ENCODE results near the gene ATP8A2. TPM values are rescaled to one million over a fixed set of nuclear protein-coding genes. Genes with fewer than 3 reads are reported as not detected.

Gene ATP8A2
- polyA plus RNA-seq, 3 donors: 0.10 to 0.14 (median 0.11) TPM

DNA sequence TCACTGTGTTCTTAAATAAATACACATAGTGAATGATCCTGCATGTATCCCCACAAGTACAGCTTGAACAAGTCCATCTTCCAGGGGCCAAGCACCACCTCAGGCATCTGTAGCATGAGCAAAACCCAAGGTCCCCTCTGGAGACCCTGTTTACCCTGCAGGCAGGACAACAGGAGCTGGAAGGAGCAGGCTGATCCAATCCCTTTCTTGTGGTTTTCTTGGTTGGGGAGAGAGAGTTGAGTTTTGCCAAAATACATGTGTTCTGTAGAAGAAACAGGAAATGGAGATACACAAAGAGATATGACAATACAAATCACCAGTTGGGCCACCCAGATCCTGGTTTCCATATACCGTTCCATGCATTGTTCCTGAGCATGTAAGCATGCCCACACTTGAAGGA, 587.2 kb downstream of the ATP8A2 start:
- WGBS, 3 donors: 80 to 96% (median 96%) methylated on average over 1 of the region's 1 CpG
- no peak overlapping the region for H3K27ac ChIP-seq (ENCODE audit: low read depth, low read length)

GRCh38 chr13:25961294-25961693, 589.5 kb downstream of the ATP8A2 start:
- no peak overlapping the region for H3K27ac ChIP-seq (ENCODE audit: low read depth, low read length)
- 86 to 92% (median 91%) methylated on average over 7 of the region's 7 CpGs for WGBS, 3 donors

GRCh38 chr13:25963674-25964073, 591.9 kb downstream of the ATP8A2 start:
- H3K27ac ChIP-seq (ENCODE audit: low read depth, low read length): no peak overlapping the region
- WGBS, 3 donors: 41 to 50% (median 50%) methylated on average over 4 of the region's 4 CpGs

- 61 to 76% (median 70%) methylated on average over 2 of the region's 2 CpGs for WGBS, 3 donors
- no peak overlapping the region for H3K27ac ChIP-seq (ENCODE audit: low read depth, low read length)
Measured at GRCh38 chr13:25965596-25965995, 593.8 kb downstream of the ATP8A2 start.

GRCh38 chr13:25966086-25966485, 594.3 kb downstream of the ATP8A2 start:
- WGBS, 3 donors: 56 to 79% (median 66%) methylated on average over 4 of the region's 4 CpGs
- H3K27ac ChIP-seq (ENCODE audit: low read depth, low read length): no peak overlapping the region

DNA sequence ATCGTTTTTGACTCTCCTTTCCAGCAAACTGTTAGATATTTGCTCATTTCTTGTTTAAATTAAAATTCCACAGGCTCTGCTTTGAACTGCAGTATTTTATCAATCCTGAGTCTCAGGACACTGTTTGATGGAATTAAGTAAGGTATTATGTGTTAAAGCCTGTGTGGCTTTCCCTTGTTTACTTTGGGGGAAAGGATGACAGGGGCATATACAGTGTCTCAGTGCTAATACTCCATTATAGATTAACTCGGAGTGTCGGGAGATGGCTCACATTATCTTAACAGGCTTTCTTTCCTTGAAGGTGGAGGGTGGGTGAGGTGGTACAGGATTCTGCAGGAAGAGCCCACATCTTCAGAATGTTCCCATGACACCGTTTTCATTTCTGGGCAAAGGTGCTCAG, 595.4 kb downstream of the ATP8A2 start:
- 40 to 74% (median 66%) methylated on average over 4 of the region's 4 CpGs for WGBS, 3 donors
- no peak overlapping the region for H3K27ac ChIP-seq (ENCODE audit: low read depth, low read length)

GRCh38 chr13:25971047-25971446, 599.3 kb downstream of the ATP8A2 start:
- WGBS, 3 donors: 82 to 86% (median 85%) methylated on average over 3 of the region's 3 CpGs

DNA sequence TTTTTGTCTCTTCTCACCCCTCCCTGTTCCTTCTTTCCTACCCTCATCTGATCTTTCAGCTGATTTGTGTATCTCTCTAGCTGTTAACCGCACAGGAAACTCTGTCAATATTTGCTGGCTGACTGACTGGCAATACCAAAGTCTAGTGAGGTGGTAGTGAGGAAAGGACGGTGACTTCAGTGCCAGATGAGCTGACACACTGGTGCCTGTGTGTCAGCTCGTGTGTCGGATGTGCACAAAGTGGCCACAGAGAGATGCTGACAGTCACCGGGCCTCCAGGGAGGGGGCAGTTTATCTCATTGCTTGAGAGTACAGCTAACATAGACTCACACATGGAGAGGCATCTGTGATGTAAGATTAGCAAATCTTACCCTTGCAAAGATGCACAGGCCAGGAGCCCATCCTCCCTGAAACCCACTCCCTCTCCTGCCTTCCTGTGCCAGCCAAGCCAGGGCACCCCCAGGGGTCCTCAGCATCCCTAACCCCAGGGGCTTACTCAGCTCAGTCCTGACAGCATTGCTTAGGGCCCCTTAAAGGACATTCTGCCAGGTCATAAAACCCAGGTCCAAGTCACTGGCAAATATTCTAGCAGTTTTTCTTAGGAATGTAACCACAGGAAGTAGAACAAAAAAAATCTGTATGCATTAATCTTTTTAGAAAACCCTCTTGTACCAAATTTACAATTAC, 599.8 kb downstream of the ATP8A2 start:
- 43 to 87% (median 77%) methylated on average over 5 of the region's 5 CpGs for WGBS, 3 donors
- no peak overlapping the region for H3K27ac ChIP-seq (ENCODE audit: low read depth, low read length)

More at GRCh38 chr13:25971047-25971446, 599.3 kb downstream of the ATP8A2 start:
- no peak overlapping the region for H3K27ac ChIP-seq (ENCODE audit: low read depth, low read length)

GRCh38 chr13:25973085-25973484, 601.3 kb downstream of the ATP8A2 start:
- 73 to 81% (median 77%) methylated on average over 13 of the region's 13 CpGs for WGBS, 3 donors
- H3K27ac ChIP-seq (ENCODE audit: low read depth, low read length): no peak overlapping the region

DNA sequence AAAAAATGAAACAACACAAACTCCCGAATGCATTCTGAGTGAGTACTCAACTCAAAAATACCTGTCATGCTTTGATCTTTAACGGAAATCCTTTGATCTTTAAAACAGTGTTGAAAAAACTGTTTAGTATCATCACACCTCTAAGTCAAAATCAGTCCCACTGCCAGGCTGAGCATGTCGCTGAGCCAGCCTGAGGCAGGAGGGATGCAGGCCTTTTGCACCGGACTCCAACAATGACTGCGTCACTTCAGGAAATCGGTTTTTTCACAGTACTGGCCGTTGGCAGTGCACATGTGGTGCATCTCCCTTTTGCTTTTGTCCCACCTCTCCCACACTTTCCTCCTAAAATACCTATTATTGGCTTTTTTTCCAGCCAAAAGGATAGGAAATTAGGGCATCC, 601.8 kb downstream of the ATP8A2 start:
- no peak overlapping the region for H3K27ac ChIP-seq (ENCODE audit: low read depth, low read length)
- 61 to 72% (median 64%) methylated on average over 7 of the region's 7 CpGs for WGBS, 3 donors

DNA sequence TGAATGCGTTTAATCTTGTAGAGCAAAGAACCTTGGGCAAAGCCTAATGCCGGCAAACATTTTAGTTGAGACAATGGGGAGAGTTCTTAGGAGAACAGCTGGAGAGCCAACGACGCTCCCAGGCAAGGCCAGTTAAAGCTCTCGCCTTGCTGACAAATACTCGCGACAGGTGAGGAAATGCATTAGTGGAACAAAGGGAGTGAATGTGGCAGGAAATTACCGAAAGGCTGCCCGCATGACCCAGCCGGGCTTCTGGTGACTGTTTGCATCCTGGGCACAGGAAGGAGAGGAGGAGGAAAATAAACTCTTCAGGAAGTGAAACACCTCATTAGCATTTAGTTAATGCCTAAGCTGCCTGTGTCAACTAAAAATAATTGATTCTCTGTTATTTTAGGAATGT, 605.4 kb downstream of the ATP8A2 start:
- WGBS, 3 donors: 11 to 24% (median 24%) methylated on average over 10 of the region's 10 CpGs
- no peak overlapping the region for H3K27ac ChIP-seq (ENCODE audit: low read depth, low read length)

- 35 to 53% (median 50%) methylated on average over 4 of the region's 4 CpGs for WGBS, 3 donors
- no peak overlapping the region for H3K27ac ChIP-seq (ENCODE audit: low read depth, low read length)
Measured at GRCh38 chr13:25977671-25978070, 605.9 kb downstream of the ATP8A2 start.

- H3K27ac ChIP-seq (ENCODE audit: low read depth, low read length): no peak overlapping the region
- 84 to 90% (median 89%) methylated on average over 2 of the region's 2 CpGs for WGBS, 3 donors
Measured at GRCh38 chr13:25978961-25979360, 607.2 kb downstream of the ATP8A2 start.

GRCh38 chr13:25979371-25979770, 607.6 kb downstream of the ATP8A2 start:
- 88 to 91% (median 88%) methylated on average over 6 of the region's 6 CpGs for whole genome bisulfite sequencing, 3 donors
- H3K27ac ChIP-seq (ENCODE audit: low read depth, low read length): no peak overlapping the region

GRCh38 chr13:25980255-25980654, 608.5 kb downstream of the ATP8A2 start:
- H3K27ac ChIP-seq (ENCODE audit: low read depth, low read length): no peak overlapping the region
- WGBS, 3 donors: 19 to 44% (median 23%) methylated on average over 2 of the region's 2 CpGs

GRCh38 chr13:25981060-25981459, 609.3 kb downstream of the ATP8A2 start:
- 41 to 73% (median 72%) methylated on average over 1 of the region's 1 CpG for WGBS, 3 donors
- no peak overlapping the region for H3K27ac ChIP-seq (ENCODE audit: low read depth, low read length)

DNA sequence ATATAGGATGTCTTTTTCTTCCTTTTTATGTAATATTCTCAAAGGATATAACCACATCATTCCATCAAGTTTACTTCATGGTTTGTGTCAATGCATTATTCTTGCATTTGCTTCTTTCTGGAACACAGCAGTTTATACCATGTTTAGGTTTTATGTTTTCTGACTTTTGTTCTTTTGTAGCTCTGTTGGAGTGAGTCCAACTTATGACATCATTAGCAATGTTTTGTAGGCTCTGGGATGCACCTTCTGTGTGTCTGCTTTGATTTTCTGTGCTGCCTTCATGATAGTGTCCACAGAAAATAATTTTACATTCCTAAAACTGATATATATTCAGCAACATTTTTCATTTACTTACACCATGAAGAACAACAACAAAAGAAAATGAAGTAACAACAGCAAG, 611.1 kb downstream of the ATP8A2 start:
- H3K27ac ChIP-seq (ENCODE audit: low read depth, low read length): no peak overlapping the region

DNA sequence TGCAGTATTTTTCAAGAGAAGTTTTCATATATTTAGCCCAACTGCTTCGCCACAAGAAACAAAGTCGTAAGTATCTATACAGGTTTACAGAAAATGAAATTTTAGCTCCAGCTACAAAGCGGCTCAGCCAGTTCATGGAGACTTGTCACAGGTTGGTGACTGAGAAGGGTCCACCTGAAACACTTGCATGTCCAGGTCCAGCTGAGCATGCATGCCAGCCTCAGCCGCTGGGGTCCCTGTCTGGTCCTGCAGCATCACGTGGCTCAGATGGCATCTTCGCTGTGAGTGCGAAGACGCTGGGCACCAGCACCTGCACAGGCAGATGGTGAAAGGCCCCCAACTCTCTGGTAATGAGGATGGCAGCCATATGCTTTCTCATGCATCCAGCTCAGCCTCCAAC, 616.2 kb downstream of the ATP8A2 start:
- no peak overlapping the region for H3K27ac ChIP-seq (ENCODE audit: low read depth, low read length)
- 91 to 96% (median 94%) methylated on average over 8 of the region's 8 CpGs for WGBS, 3 donors

- WGBS, 3 donors: 24 to 52% (median 35%) methylated on average over 3 of the region's 3 CpGs
Measured at GRCh38 chr13:25988661-25989060, 616.9 kb downstream of the ATP8A2 start.

GRCh38 chr13:25990801-25991200, 619.0 kb downstream of the ATP8A2 start:
- no peak overlapping the region for H3K27ac ChIP-seq (ENCODE audit: low read depth, low read length)
- WGBS, 3 donors: 39 to 43% (median 42%) methylated on average over 10 of the region's 10 CpGs

More at GRCh38 chr13:25988661-25989060, 616.9 kb downstream of the ATP8A2 start:
- H3K27ac ChIP-seq (ENCODE audit: low read depth, low read length): no peak overlapping the region
